Panc1 (cell line): Measurements from ENCODE around the gene EPHB1.

Source experiments
- CTCF ChIP-seq: fragments of 450-650 bp; IDR thresholded peaks from 2 replicates; pipeline ENCODE4 v1.5.1; 2017; ENCODE audit warnings: mild to moderate bottlenecking
- REST ChIP-seq, 2 experiments: IDR thresholded peaks; 2 replicates each; pipeline ENCODE4 v1.6.1; 2011 to 2012; ENCODE audit warnings: low read depth in 2 of 2, control low read depth in 1 of 2, low read length in 1 of 2, mild to moderate bottlenecking in 1 of 2, moderate library complexity in 1 of 2; ENCODE audit not compliant: insufficient read depth in 1 of 2

DNA sequence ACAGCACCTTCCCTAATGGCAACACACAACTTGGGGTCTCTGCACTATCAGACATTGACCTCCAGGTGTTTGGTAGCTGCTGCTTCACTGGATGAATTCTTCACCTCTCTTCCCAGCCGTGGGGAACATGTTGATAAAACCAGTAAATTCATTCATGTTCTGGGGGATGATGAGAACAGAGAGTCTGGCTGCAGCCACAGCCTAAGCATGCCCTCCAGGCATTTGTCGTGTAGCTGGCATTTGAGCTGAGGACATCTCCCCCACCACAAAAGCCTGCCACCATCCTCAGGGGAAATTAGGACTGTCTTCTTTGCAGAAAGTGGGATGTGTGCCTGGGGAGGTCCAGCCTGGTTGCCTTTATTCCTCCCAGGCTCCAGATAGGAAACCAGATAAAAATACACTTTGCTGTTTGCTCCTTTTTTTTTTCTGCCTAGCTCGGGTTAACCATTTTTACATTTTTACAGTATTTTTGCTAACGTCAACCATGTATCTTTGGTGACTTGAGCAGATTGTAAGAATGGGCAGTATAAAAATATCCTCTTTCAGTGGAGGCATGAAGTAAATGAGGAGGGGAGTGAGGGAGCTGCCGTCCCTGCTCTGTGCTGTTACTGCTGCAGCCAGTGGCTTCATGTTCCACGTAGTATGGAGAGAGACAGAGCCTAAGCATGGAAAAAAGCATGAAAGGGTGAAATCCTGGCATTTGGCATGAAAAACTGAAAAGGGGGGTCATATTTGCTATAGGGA, 444.0 kb downstream of the EPHB1 start:
- TF ChIP-seq CTCF = no peak
- TF ChIP-seq REST (IDR thresholded peaks at IDR 0.05; ENCODE audit: insufficient read depth in 1 of 2, low read depth in 2 of 2, low read length in 1 of 2) = no peak
